ENCODE data around the gene PRR29.

DNA sequence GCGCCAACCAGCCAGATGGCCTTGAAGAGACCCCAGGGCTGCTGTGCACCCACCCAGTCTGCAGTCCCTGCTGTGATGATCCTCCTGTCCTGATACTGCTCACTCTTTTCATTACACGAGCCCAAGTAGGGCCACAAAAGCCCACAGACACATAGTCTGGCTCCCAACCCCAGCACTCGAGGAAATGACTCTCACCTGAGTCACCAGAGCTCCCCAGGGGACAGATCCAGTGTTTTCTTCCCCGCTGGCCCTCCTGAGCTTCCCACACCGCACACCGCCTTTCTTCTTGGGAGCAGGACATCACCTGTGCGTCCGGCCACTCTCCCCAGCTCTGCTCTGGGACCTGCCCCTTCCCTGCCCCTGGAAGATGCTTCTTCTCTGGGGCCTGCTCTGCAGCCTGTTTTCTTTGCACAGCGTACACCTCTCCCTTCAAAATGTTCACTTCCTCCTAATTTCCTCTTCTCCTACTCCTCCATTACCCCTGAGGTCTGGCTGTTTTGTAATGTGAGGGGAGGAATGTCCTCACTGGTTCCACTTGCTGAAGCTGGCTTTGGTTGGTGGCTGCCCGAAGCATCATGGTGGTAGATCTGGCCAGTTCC, 23.5 kb upstream of the PRR29 start:
- TF ChIP-seq, protein P1, sequence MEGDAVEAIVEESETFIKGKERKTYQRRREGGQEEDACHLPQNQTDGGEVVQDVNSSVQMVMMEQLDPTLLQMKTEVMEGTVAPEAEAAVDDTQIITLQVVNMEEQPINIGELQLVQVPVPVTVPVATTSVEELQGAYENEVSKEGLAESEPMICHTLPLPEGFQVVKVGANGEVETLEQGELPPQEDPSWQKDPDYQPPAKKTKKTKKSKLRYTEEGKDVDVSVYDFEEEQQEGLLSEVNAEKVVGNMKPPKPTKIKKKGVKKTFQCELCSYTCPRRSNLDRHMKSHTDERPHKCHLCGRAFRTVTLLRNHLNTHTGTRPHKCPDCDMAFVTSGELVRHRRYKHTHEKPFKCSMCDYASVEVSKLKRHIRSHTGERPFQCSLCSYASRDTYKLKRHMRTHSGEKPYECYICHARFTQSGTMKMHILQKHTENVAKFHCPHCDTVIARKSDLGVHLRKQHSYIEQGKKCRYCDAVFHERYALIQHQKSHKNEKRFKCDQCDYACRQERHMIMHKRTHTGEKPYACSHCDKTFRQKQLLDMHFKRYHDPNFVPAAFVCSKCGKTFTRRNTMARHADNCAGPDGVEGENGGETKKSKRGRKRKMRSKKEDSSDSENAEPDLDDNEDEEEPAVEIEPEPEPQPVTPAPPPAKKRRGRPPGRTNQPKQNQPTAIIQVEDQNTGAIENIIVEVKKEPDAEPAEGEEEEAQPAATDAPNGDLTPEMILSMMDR (conservative IDR thresholded peaks at IDR 0.05): no peak
- no peak for TF ChIP-seq ZFX (IDR thresholded peaks at IDR 0.05)

Data from C4-2B (cell line).